GM21367 (cell line): Measurements from ENCODE around the gene ARMH3.

Experiments
- ATAC-seq: cut with Tn5 transposase; IDR thresholded peaks from one replicate; pipeline ENCODE4 v1.9.1; 2021; ENCODE audit not compliant: unreplicated experiment

ARMH3 gene, protein sequence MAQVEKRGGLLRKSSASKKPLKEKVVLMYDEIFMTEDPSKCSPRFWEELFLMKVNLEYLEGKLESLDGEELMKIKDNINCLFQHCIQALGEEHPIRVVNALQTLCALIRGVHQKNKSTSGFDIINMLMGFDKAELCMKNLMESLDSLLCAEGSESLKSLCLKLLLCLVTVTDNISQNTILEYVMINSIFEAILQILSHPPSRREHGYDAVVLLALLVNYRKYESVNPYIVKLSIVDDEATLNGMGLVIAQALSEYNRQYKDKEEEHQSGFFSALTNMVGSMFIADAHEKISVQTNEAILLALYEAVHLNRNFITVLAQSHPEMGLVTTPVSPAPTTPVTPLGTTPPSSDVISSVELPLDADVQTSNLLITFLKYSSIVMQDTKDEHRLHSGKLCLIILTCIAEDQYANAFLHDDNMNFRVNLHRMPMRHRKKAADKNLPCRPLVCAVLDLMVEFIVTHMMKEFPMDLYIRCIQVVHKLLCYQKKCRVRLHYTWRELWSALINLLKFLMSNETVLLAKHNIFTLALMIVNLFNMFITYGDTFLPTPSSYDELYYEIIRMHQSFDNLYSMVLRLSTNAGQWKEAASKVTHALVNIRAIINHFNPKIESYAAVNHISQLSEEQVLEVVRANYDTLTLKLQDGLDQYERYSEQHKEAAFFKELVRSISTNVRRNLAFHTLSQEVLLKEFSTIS

GRCh38 chr10:102055647-102056419 lies at the start of gene ARMH3:
TSS of gene ARMH3 (minus strand) at chr10:102056173. CDS start at chr10:102040114, 16,059 bp downstream.
- ATAC-seq = peak; percentile 86

DNA sequence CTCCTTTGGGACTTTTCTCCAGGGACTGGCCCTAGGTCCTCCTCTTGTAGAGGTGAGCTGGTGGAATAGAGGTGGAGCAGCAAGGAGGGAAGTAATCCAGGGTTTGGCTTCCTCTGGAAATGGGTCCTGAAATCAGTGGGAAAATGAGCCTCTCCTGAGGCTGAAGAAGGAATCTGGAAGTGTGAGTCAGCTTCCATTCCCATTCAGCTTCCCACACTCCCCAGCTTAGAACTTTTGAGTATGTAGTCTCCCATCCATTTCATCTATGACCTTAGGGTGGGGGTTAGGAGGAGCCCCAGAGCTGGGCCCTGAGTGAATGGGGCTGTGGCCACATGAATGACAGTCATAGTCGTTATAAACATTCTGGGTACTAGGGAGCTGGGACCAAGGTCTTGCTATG lies 46.4 kb upstream of the ARMH3 start:
- ATAC-seq = no peak

GRCh38 chr10:102101152-102101551 lies 45.2 kb upstream of the ARMH3 start:
- ATAC-seq = no peak

- no peak for ATAC-seq
These were observed 40.5 kb upstream of the ARMH3 start for GRCh38 chr10:102096449-102096848.

GRCh38 chr10:102090772-102091171 lies 34.8 kb upstream of the ARMH3 start:
- ATAC-seq = no peak

- ATAC-seq = no peak
These were observed 30.2 kb upstream of the ARMH3 start for GRCh38 chr10:102086196-102086595.

DNA sequence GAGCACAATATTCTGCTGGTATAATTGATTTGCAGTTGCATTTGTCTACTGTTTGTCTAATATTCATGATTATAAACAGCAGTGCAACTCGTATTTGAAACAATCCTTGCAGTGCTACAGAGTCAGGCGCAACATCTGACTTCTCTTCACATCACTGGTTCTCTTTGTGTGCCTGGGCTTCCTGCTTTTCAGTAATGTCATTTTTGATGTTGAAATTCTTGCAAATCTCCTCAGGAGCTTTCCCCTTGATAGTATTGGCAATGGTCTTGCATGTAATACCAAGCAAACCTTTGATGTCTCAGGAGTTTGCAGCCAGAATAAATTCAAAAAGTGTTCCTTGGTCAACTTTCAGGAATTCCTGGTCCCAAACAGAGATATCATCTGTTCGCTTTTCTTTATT lies 29.4 kb upstream of the ARMH3 start:
- ATAC-seq = no peak

DNA sequence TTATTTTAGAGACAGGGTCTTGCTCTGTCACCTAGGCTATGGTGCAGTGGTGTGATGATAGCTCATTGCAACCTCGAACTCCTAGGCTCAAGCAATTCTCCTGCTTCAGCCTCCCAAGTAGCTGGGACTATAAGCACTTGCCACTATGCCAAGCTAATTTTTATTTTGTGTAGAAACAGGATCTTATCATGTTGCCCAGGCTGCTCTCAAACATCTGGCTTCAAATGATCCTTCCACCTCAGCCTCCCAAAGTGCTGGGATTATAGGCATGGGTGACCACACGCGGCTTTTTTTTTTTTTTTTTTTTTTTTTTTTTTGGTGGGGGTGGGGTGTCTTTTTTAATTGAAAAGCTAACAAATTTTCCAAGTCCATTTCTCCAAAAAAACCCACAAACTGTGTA lies 27.6 kb upstream of the ARMH3 start:
- ATAC-seq = no peak

DNA sequence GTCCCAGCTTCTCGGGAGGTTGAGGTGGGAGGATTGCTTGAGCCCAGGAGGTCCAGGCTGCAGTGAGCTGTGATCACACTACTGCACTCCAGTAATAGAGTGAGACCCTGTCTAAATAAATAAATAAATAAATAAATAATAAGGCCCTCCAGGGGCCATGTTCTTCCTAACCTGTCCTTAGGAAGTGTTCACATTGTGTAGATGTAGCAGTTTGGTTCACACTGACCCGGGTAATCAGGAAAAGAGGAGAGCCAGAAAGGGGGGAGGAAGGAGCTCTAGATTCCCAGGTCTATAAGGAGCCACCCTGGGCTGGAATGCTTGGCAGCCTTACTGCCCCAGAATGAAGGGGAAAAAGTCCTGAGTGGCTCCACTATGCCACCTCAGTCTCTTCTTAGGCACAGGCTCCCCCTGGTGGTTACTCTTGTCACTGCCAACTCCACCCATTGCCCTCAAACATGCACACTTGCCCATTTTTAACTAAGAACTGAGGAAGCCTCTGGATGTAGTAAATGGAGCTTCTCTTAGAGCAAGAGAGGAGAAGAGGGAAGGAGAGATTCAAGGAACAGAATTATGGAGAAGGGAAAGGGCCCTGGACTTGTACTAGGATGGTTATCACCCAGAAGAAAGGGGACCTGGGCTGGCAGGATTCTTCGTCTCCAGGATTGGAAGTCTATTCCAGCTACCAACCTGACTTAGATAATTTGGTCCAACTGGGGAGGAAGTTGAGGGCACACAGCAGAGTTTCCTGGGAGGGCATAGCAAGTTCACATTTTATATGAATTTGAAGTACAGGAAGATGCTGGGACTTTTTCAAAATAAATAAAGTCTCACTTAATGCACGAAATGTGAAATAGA lies 16.9 kb upstream of the ARMH3 start:
- no peak for ATAC-seq

GRCh38 chr10:102069071-102069470 lies 13.1 kb upstream of the ARMH3 start:
- ATAC-seq = no peak

GRCh38 chr10:102068216-102068615 lies 12.2 kb upstream of the ARMH3 start:
- no peak for ATAC-seq

DNA sequence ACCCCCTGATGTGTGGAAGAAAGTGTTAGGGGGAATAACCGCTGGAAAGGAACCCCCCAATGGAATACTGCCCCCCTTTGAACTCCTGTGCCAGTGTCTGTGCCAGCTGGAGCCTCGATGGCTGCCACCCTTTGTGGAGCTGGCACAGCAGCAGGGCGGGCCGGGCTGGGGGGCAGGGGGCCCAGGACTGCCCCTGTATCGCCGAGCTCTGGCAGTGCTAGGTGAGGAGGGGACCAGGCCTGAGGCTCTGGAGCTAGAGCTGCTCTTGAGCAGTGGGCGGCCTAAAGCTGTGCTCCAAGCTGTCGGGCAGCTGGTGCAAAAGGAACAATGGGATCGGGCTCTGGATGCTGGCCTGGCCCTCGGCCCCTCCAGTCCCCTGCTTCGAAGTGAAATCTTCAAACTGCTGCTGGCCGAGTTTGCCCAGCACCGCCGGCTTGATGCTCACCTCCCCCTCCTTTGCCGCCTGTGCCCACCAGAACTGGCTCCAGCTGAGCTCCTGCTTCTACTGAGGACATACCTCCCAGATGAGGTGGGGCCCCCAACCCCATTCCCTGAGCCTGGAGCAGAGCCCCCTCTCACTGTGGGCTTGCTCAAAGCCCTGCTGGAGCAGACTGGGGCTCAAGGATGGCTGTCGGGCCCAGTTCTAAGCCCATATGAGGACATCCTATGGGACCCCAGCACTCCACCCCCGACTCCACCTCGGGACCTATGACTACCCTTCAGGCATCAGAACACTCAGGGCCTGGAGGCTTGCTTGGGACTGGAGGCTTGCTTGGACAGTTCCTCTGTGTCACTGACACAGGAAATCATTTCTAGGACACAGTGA lies 11.3 kb upstream of the ARMH3 start:
- ATAC-seq = no peak

GRCh38 chr10:102066399-102067088 lies 10.6 kb upstream of the ARMH3 start:
- ATAC-seq = no peak

DNA sequence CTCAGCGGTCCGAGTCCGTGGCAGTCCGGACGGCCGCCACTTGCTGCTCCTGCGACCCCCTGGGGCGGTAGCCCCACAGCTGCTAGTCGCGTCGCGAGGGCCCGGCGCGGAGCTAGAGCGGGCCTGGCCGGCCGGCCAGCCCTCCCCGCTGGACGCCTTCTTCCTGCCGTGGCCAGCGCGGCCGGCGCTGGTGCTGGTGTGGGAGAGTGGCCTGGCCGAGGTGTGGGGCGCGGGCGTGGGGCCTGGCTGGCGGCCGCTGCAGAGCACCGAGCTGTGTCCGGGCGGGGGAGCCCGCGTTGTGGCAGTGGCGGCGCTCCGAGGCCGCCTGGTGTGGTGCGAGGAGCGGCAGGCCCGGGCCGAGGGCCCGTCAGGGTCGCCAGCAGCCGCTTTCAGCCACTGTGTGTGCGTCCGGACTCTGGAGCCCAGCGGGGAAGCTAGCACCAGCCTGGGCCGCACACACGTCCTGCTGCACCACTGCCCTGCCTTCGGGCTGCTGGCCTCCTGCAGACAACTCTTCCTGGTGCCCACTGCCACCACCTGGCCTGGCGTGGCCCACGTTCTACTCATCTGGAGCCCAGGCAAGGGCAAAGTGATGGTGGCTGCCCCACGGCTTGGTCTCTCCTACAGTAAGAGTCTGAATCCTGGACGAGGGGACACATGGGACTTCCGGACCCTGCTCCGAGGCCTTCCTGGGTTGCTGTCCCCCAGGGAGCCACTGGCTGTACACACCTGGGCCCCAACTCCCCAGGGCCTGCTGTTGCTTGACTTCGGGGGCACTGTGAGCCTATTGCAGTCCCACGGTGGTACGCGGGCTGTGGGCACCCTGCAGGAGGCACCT lies 9.8 kb upstream of the ARMH3 start:
- ATAC-seq = peak; percentile 17

DNA sequence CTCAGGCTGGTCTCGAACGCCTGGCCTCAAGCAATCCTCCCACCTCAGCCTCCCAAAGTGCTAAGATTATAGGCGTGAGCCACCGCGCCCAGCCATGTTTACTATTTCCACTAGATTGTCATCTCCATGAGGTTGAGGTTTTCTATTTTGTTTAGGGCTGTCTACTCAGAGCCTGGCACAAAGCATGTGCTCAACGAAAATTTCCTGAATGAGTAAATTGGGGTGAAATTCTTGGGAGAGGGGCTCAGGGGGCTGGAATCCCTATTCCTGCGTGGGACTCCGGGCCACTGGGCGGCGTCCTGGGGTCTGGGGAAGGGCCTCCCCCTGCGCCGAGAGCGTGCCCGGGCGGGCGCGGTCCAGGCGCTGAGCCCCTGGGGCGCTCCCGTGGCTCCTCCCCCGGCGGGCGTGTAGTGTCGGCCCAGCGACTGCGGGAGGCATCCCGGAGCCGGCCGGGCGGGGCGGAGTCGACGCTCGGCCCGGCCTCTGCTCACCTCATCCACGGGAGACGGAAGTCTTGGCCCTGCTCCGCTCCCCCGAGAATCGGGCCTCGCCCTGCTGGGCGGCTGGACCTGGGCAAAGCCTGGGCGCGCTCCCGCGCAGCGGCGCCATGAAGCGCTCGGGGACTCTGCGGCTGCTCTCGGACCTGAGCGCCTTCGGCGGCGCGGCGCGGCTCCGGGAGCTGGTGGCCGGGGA lies 9.0 kb upstream of the ARMH3 start, which contains the start of gene HPS6:
TSS of gene HPS6 (plus strand) at position 482 of the 693 bp plus-strand sequence. CDS start at position 608, 126 bp downstream.
- peak; percentile 78 for ATAC-seq

- ATAC-seq = no peak
These were observed 8.5 kb upstream of the ARMH3 start for GRCh38 chr10:102064503-102064867.

DNA sequence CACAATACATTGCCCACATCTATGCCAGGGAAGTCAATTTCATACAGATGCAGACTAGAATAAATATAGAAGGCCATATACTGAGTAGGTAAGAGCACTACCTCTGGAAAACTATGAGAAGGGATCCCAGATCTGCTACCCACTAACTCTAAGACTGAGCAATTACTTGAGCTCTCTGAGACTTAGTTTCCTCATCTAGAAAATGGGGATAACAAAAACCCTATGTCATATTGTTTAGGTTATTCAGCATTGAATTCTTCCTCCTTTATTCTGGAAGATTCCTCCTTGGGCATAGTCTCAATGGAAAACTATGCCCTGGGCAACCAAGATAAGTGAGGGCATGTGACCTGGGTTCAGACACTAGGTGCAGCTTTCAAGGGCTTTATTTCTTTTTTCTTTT lies 4.0 kb upstream of the ARMH3 start:
- ATAC-seq = no peak
